NCI-H526 treated with DMSO at 0.1 percent for 48 hours (cell line): Measurements from ENCODE around the gene IQCM.
"Not testable (repeated sequence)": the region's sequence is repeated elsewhere in the genome, so short reads cannot be mapped to it uniquely, and the experiment has no call there.

Source experiments
- DNase-seq: peaks from one replicate; lab custom pipeline; 2025; lab: John Stamatoyannopoulos, UW

The IQCM gene

GRCh38 chr4:149465955-149466354 is 349.7 kb downstream of the IQCM start:
- DNase-seq, result no peak

DNA sequence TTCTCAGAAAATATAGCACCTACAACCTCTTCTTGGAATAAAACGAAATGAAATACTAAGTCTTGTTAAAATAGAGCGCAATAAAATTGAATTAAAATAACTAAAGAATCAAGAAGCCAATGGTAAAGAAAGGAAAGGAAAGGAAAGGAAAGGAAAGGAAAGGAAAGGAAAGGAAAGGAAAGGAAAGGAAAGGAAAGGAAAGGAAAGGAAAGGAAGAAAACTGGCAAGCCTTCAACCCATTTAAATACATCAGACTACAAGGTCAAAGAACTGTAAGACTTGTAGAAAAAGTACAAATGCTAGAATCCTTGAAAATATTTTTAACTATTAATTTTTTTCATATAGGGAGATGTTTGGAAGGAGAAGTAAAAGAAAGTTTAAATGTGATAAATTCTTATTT is 372.1 kb downstream of the IQCM start:
- DNase-seq, result no peak

- DNase-seq, result no peak
These were observed 374.3 kb downstream of the IQCM start for GRCh38 chr4:149441338-149441737.

- DNase-seq, result no peak
These were observed 389.2 kb downstream of the IQCM start for GRCh38 chr4:149426461-149426860.

DNA sequence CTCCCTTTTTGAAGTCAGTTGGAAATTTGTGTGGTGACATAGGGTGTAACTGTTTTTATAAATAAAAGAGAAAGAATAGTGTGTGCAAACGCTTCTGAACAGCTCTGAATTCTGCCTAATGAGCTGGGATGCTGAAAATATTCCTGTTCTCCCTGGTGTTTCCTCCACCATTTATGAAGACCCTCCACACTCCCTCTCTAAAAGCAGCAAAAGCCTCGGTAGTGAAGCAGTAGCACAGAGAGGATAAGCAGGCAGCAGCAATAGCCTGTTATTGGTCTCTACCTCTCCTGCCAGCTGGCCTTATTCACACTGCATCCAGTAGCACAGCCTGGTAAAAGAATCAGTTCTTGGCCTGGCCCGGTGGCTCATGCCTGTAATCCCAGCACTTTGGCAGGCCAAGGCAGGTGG is 406.1 kb downstream of the IQCM start:
- DNase-seq, result no peak

- DNase-seq, result no peak
These were observed 406.5 kb downstream of the IQCM start for GRCh38 chr4:149409146-149409545.

DNA sequence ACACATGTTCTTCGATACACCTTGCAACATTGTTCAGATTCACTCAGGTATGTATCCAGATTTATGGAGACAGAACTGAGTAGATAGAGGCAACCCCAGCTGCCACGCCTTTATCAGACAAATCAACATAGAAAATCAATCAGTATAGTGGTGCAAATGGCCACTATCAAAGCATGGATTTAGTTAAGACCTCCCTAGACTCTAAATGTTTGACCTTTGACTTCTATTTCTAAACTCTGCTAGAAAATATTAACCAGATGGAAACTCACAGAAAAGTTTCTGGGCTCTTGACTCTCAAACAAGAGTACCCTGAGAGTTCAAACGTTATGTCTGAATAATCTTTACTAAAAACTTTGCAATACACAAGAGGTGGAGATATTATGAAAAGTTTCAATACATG is 411.5 kb downstream of the IQCM start:
- no peak for DNase-seq

DNA sequence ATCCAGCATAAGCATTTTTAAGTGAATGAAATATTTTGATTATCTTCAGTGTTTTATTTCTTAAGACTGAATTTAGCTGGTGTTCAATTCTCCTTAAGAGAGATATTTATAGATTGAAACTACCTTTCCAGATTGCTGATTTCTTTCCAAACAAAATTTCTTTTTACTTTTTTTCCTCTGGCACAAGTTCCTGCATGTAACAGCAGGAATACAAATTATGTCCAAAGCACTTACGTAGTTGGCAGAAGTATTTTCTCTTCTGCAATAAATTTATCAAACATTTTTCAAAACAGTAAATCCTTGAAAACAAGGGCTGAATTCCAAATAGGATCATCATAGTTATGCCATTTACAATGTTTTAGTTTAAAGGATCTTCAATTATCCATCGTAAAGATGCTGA is 412.6 kb downstream of the IQCM start:
- no peak for DNase-seq

GRCh38 chr4:149398993-149399392 is 416.6 kb downstream of the IQCM start:
- no peak for DNase-seq

DNA sequence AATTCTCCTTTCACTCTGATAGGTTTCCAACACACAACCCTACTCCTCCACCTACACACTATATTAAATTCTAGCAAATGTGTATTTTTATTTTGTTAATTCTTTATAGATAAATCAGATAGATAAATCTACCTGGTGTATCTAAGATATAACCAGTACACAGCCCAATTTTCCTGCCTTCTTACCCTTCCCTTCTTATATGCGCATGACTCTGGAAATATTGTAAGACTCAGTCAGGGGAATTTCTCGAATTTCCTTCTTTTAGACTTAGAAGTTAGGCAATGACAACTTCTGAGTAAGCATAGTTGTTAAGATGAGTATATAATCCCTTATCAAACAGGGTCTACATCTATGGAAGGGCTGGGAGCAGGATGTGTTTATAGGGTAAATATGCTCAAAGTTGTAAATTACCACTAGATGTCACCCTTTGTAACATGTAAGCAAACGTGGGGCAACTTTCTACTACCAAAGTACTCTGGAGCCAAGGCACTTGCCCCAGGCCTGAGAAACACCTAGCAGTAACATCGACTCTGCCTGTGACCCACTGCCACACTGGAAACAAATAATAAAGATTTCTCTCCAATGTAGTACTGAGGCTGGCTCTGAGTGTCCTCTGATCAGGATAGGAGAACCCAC is 444.7 kb downstream of the IQCM start:
- DNase-seq, result peak; percentile 50

DNA sequence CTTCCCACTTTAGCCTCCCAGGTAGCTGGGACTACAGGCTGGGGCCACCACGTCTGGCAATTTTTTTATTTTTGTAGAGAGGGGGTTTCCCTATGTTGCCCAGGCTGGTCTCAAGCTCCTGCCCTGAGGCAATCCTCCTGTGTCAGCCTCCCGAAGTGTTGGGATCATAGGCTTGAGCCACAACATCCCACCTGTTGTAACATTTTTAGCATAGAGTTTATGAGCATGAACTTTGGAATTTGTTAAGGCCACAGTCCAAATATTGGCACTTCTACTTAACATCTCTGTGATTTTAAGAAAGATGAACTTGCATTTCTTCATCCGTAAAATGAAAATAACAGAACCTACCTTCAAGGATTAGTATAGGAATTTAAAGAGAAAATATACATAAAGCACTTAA is 445.6 kb downstream of the IQCM start:
- no peak for DNase-seq

DNA sequence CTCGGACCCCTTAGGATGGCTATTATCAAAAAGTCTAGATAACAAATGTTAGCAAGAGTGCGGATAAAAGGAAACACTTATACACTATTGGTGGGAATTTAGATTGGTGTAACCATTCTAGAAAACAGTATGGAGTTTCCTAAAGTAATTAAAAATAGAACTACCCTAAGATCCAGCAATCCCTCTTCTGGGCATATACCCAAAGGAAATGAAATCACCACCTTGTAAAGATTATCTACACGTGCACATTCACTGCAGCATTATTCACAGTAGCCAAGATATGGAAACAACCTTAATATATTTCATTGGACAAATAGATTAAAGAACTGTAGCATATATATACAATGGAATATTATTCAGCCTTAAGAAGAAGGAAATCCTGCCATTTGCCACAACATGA is 462.4 kb downstream of the IQCM start:
- DNase-seq, result no peak

DNA sequence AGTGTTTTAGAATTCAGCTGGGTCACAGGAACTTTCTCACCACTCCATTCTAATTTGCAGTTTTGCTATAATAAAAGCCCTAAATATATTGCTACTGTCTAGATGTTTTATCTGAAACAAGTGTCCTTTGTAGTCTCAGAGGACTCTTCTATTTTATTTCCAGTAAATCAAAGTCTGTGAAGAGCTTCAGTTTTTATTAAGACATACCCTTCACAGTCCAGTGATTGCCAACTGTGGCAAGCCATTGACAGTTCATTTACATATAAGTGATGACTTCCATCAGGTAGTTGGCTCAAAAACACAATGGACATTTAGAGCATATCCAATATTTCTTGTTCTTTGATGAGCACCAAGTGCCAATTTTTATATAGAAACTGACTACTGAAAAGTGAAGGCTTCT is 466.1 kb downstream of the IQCM start:
- DNase-seq, result no peak

GRCh38 chr4:149347139-149347538 is 468.5 kb downstream of the IQCM start:
- DNase-seq, result no peak

- DNase-seq, result no peak
These were observed 470.2 kb downstream of the IQCM start for GRCh38 chr4:149345424-149345823.

DNA sequence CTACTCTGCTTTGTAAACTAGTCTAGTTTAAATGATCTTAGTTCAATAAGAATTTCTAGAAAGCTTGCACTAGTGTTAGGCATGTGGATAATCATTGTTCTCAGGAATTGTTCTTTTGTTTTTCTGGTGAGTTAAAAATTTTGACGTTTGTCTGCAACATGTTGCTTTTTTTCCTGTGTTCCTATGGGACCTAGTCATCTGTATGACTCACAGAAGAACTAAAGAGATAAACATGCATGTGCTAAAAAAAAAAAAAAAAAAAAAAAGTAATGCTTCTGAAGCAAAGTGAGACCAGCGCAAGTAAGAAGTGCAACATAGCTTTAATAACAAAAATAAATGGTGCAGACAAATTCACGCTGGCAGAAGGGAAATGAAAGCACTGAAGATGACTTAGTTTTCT is 471.2 kb downstream of the IQCM start:
- no peak for DNase-seq

DNA sequence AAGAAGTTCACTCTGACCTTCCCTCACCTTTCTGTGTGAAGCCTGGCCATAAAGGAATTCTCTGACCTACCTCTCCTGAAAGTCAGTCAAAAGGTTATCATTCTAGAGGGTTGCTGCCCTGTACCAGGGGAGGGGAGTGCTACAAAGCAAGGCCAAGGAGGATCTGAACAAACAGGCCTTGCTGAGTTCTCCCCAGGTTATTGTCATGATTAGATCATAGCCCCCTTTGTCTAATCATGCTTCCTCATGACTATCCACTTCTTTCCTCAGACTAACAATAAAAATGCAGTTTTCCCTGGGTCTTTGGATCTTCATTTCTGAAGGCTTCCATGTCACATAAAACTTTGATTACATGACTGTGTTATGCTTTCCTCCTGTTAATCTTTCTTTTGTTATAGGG is 472.0 kb downstream of the IQCM start:
- no peak for DNase-seq

GRCh38 chr4:149341117-149341516 is 474.5 kb downstream of the IQCM start:
- DNase-seq, result not testable (repeated sequence)

DNA sequence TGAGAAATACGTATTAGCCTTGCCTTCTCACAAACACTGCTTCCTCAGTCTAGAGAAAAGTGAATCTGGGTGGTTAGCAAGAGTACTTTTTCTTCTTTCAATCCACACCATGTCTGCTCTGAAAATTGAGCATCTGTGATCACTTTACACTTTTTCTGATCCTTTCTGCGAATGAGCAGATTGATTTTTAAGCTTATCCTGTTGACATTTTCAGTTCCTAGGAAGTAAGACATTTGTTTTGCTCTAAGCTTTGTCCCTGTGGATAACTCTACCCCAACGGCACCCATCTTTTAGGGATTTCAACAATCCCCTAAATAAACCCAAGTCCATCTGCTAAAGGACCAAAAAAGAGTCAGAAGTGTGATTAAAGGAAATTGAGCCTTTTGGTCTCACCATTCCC is 487.5 kb downstream of the IQCM start:
- no peak for DNase-seq

- DNase-seq, result no peak
These were observed 493.4 kb downstream of the IQCM start for GRCh38 chr4:149322203-149322602.

DNA sequence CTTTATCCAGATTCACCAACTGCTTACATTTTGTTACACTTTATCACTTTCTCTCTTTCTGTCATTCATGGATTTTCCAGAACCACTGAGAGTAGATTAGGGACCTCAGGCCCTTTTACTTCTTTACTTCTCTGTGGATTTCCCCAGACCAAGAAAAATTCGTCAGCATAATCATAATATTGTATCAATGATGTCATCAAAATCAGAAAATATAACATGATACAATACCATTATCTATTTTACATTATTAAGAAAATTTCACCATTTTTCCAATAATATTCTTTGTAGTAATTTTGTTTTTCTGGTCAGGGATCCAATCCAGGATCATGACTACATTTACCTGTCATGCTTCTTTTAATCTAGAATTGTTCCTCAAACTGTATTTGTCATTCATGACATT is 494.2 kb downstream of the IQCM start:
- no peak for DNase-seq

- DNase-seq, result no peak
These were observed 504.6 kb downstream of the IQCM start for GRCh38 chr4:149311076-149311475.

DNA sequence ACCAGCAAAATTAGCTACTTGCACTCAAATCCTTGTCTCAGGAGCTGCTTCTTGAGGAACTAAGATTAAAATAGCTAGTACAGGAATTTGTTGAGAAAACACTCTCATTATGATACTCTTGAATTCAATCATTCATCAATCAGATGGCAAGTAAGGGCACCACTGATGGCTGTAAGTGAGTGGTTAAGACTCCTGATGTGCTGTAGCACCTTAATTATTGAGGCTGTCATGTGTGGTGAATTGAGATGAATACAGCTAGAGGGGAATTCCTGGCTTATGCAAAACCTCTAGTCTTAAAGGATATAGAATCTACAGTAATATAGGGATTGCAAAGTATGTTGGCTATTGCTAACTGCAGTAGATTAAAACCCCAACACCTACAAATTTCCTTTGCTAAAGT is 509.1 kb downstream of the IQCM start:
- no peak for DNase-seq
